Activated CD4-positive, alpha-beta memory T cell treated with anti-CD3 and anti-CD28 coated beads for 36 hours (primary cell): Measurements from ENCODE around the gene SEMA3B. TPM values are rescaled to one million over a fixed set of nuclear protein-coding genes. Genes with fewer than 3 reads are reported as not detected.

Source experiments
- CTCF ChIA-PET: fragments of 350-600 bp; sonication (Branson Sonifier 250); formaldehyde crosslinking; loops from one replicate; lab custom pipeline; 2021; ENCODE audit warnings: antibody characterized with exemption, inconsistent platforms; lab: Charles Lee
- POLR2A ChIA-PET: fragments of 350-600 bp; sonication (Branson Sonifier 250); formaldehyde crosslinking; loops from one replicate; lab custom pipeline; 2021; ENCODE audit warnings: antibody characterized with exemption; lab: Charles Lee
- DNase-seq: peaks from one replicate; pipeline ENCODE4 v3.0.0-alpha.2; 2020
- H3K27ac Mint-ChIP-seq: one replicate; pipeline ENCODE4 v1.8.0; 2021; ENCODE audit warnings: mixed read lengths
- H3K27me3 Mint-ChIP-seq: one replicate; pipeline ENCODE4 v1.8.0; 2021; ENCODE audit warnings: mixed read lengths
- H3K36me3 Mint-ChIP-seq: one replicate; pipeline ENCODE4 v1.8.0; 2021; ENCODE audit warnings: mixed read lengths
- H3K4me1 Mint-ChIP-seq: one replicate; pipeline ENCODE4 v1.8.0; 2021; ENCODE audit warnings: low read depth, mixed read lengths
- H3K4me3 Mint-ChIP-seq: one replicate; pipeline ENCODE4 v1.8.0; 2021; ENCODE audit warnings: mild to moderate bottlenecking, mixed read lengths
- H3K9me3 Mint-ChIP-seq: one replicate; pipeline ENCODE4 v1.8.0; 2021; ENCODE audit warnings: mixed read lengths
- intact Hi-C: fragments of 100-400 bp; cut with micrococcal nuclease; formaldehyde crosslinking; loops from one replicate; pipeline ENCODE4 v1.15.1; 2023
- total RNA-seq, 2 experiments: library from RNA; stranded (reverse); gene quantifications; one replicate each; pipeline ENCODE4 v1.2.3, GENCODE V29; 2021

The SEMA3B gene
- total RNA-seq, 2 experiments from 2014 or later: 0.86 to 0.97 TPM

GRCh38 chr3:50295553-50296431, 26.8 kb downstream of the SEMA3B start:
- H3K27me3 Mint-ChIP-seq: no peaks in the 10 kb centered on the region
- intact Hi-C loops: no loop called here
- no peak for DNase-seq
- no peak overlapping the region for H3K4me3 Mint-ChIP-seq
- peaks cover 7% of the 10 kb centered on the region for H3K36me3 Mint-ChIP-seq
- ChIA-PET CTCF (interaction anchor here (0.9 to 1.0 kb wide), 2 partner anchors 21 to 38 kb away, joined by 3 read pairs; no protein-coding TSS in a partner anchor), POLR2A (no interaction called here)
- no peak overlapping the region for H3K27ac Mint-ChIP-seq
- H3K4me1 Mint-ChIP-seq: peaks cover 36% of the 10 kb centered on the region
- H3K9me3 Mint-ChIP-seq: no peaks in the 10 kb centered on the region

- CTCF ChIA-PET: interaction anchor here (0.6 to 3.6 kb wide), 3 partner anchors 29 to 50 kb away, joined by 3 to 30 read pairs (median 3); no protein-coding TSS in a partner anchor
- no peak overlapping the region for H3K27ac Mint-ChIP-seq
- H3K27me3 Mint-ChIP-seq: no peaks in the 10 kb centered on the region
- intact Hi-C loops: no loop called here
- H3K4me1 Mint-ChIP-seq: peaks cover 34% of the 10 kb centered on the region
- POLR2A ChIA-PET: interaction anchor here (1.4 to 3.5 kb wide), 2 partner anchors 40 to 58 kb away, joined by 4 to 34 read pairs; no protein-coding TSS in a partner anchor
- no peak overlapping the region for H3K4me3 Mint-ChIP-seq
- no peaks in the 10 kb centered on the region for H3K9me3 Mint-ChIP-seq
- no peak for DNase-seq
- H3K36me3 Mint-ChIP-seq: peaks cover 1% of the 10 kb centered on the region
Observed at GRCh38 chr3:50296721-50297383, 27.9 kb downstream of the SEMA3B start.

GRCh38 chr3:50297384-50297775, 28.4 kb downstream of the SEMA3B start:
- Mint-ChIP-seq H3K36me3 (peaks cover 1% of the 10 kb centered on the region), H3K9me3 (no peaks in the 10 kb centered on the region), H3K4me1 (peaks cover 34% of the 10 kb centered on the region), H3K27ac (no peak overlapping the region), H3K4me3 (no peak overlapping the region), H3K27me3 (no peaks in the 10 kb centered on the region)
- DNase-seq: no peak
- intact Hi-C loops: no loop called here
- CTCF ChIA-PET: interaction anchor here (0.6 to 3.6 kb wide), 4 partner anchors 24 to 51 kb away, joined by 3 to 30 read pairs (median 10); no protein-coding TSS in a partner anchor
- POLR2A ChIA-PET: interaction anchor here (1.4 to 3.5 kb wide), 2 partner anchors 40 to 59 kb away, joined by 4 to 34 read pairs; no protein-coding TSS in a partner anchor

- H3K27me3 Mint-ChIP-seq: no peaks in the 10 kb centered on the region
- intact Hi-C loops: loop anchor here (2.0 kb wide), 3 partner anchors 23 to 61 kb away; partner anchors contain the start of genes TMEM115 and TUSC2
Observed at GRCh38 chr3:50297896-50298725, 29.2 kb downstream of the SEMA3B start.

GRCh38 chr3:50298836-50299637, 30.1 kb downstream of the SEMA3B start, which contains the start of the genes HYAL3 and NAA80:
Gene HYAL3, minus strand, starts transcription at chr3:50299405. Its CDS starts 3,803 bp downstream, at chr3:50295602.
Gene NAA80, minus strand, starts transcription at chr3:50299405. Its CDS starts 1,942 bp downstream, at chr3:50297463.
- Mint-ChIP-seq H3K4me3 (peak within 1 kb of the TSS; percentile 97), H3K27me3 (no peaks in the 10 kb centered on the region), H3K9me3 (no peaks in the 10 kb centered on the region), H3K4me1 (peaks cover 24% of the 10 kb centered on the region), H3K27ac (peak within 1 kb of the TSS; percentile 95), H3K36me3 (peaks cover 1% of the 10 kb centered on the region)
- intact Hi-C loops: loop anchor here (1.0 to 2.0 kb wide), 6 partner anchors 22 to 60 kb away; partner anchors contain the start of genes TMEM115 and TUSC2
- DNase-seq: peak; percentile 100
- ChIA-PET POLR2A (interaction anchor here (0.6 to 3.5 kb wide), 11 partner anchors 16 to 63 kb away, joined by 3 to 34 read pairs (median 5); partner anchors contain the start of genes CYB561D2, GNAI2, NPRL2 and RASSF1), CTCF (interaction anchor here (0.6 to 3.6 kb wide), 11 partner anchors 22 to 563 kb away, joined by 3 to 30 read pairs (median 5); partner anchors contain the start of genes CYB561D2 and NPRL2)

More at GRCh38 chr3:50297896-50298725, 29.2 kb downstream of the SEMA3B start:
- ChIA-PET CTCF (interaction anchor here (0.6 to 3.6 kb wide), 7 partner anchors 23 to 562 kb away, joined by 3 to 30 read pairs (median 6); no protein-coding TSS in a partner anchor), POLR2A (interaction anchor here (0.6 to 3.5 kb wide), 6 partner anchors 26 to 62 kb away, joined by 3 to 34 read pairs (median 6); partner anchors contain the start of genes GNAI2 and RASSF1)
- H3K4me1 Mint-ChIP-seq: peaks cover 26% of the 10 kb centered on the region
- H3K4me3 Mint-ChIP-seq: peak overlapping the region; percentile 97
- H3K9me3 Mint-ChIP-seq: no peaks in the 10 kb centered on the region
- H3K27ac Mint-ChIP-seq: peak overlapping the region; percentile 95
- peaks cover 1% of the 10 kb centered on the region for H3K36me3 Mint-ChIP-seq
- no peak for DNase-seq

- Mint-ChIP-seq H3K9me3 (no peaks in the 10 kb centered on the region), H3K4me1 (peaks cover 26% of the 10 kb centered on the region), H3K4me3 (peak overlapping the region; percentile 97), H3K36me3 (peaks cover 1% of the 10 kb centered on the region), H3K27ac (peak overlapping the region; percentile 95), H3K27me3 (no peaks in the 10 kb centered on the region)
- no peak for DNase-seq
- intact Hi-C loops: loop anchor here (1.0 to 2.0 kb wide), 6 partner anchors 22 to 59 kb away; partner anchors contain the start of genes TMEM115 and TUSC2
- CTCF ChIA-PET: interaction anchor here (0.7 to 3.6 kb wide), 9 partner anchors 21 to 105 kb away, joined by 3 to 30 read pairs (median 6); partner anchors contain the start of genes CYB561D2 and NPRL2
- POLR2A ChIA-PET: interaction anchor here (1.0 to 3.5 kb wide), 10 partner anchors 15 to 64 kb away, joined by 3 to 34 read pairs (median 5); partner anchors contain the start of genes CYB561D2, GNAI2, NPRL2 and RASSF1
Observed at GRCh38 chr3:50299638-50299928, 30.6 kb downstream of the SEMA3B start.

GRCh38 chr3:50299929-50300680, 31.2 kb downstream of the SEMA3B start:
- peak; percentile 35 for DNase-seq
- Mint-ChIP-seq H3K27me3 (no peaks in the 10 kb centered on the region), H3K27ac (peak overlapping the region; percentile 95), H3K36me3 (peaks cover 1% of the 10 kb centered on the region), H3K4me1 (peaks cover 31% of the 10 kb centered on the region), H3K9me3 (no peaks in the 10 kb centered on the region), H3K4me3 (peak overlapping the region; percentile 97)
- ChIA-PET CTCF (interaction anchor here (1.3 to 3.6 kb wide), 8 partner anchors 21 to 105 kb away, joined by 3 to 30 read pairs (median 6); partner anchors contain the start of genes CYB561D2 and NPRL2), POLR2A (interaction anchor here (1.0 to 3.5 kb wide), 8 partner anchors 15 to 64 kb away, joined by 4 to 34 read pairs (median 6); partner anchors contain the start of genes CYB561D2, GNAI2, NPRL2 and RASSF1)
- intact Hi-C loops: loop anchor here (1.0 to 2.0 kb wide), 6 partner anchors 21 to 59 kb away; partner anchors contain the start of genes TMEM115 and TUSC2

- peaks cover 31% of the 10 kb centered on the region for H3K4me1 Mint-ChIP-seq
- intact Hi-C loops: no loop called here
- peaks cover 1% of the 10 kb centered on the region for H3K36me3 Mint-ChIP-seq
- no peaks in the 10 kb centered on the region for H3K9me3 Mint-ChIP-seq
- POLR2A ChIA-PET: no interaction called here
- H3K27ac Mint-ChIP-seq: peak overlapping the region; percentile 95
- peak overlapping the region; percentile 97 for H3K4me3 Mint-ChIP-seq
- no peaks in the 10 kb centered on the region for H3K27me3 Mint-ChIP-seq
- CTCF ChIA-PET: interaction anchor here (1.3 to 2.5 kb wide), 2 partner anchors 75 to 106 kb away, joined by 3 to 6 read pairs; no protein-coding TSS in a partner anchor
- no peak for DNase-seq
Observed at GRCh38 chr3:50300681-50301254, 31.8 kb downstream of the SEMA3B start.
